Erythroblast (primary cell): ENCODE results near the gene ZSWIM7.

Experiments used
- GATA1 ChIP-seq: IDR thresholded peaks from 2 replicates; pipeline ENCODE4 v1.6.1; 2011; ENCODE audit warnings: low read depth, mild to moderate bottlenecking, control low read depth, low read length, moderate library complexity
- POLR2A ChIP-seq: IDR thresholded peaks from 2 replicates; pipeline ENCODE4 v1.6.1; 2011; ENCODE audit warnings: mild to moderate bottlenecking, low read length

DNA sequence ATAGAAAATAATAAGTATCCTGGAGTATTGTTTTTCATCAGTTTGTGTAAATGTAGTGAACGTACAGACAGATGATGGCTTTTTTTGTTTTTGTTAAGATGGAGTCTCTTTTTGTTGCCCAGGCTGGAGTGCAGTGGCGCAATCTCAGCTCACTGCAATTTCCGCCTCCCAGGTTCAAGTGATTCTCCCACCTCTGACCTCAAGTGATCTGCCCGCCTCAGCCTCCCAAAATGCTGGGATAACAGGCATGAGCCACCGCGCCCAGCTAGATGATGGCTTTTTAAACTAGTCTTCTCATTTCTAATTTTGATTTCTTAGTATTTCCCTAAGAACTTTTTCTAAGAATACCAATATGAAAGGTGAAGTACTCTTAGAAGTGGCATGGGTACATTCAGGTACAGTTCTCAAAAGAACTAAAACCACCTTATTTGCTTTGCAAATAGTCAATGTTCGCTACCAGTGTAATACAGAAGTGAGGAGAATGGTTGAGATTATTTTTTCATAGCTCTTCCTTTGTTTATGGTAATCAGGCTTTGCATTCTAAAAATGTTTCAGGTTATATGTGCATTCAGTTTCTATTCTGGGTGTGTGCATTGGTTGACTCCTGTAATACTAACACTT lies 34.3 kb upstream of the ZSWIM7 start:
- TF ChIP-seq POLR2A (no peak), GATA1 (no peak)
